Measurements from ENCODE around the gene ABCB8.

GRCh38 chr7:150989456-150989855 lies 38.8 kb upstream of the ABCB8 start:
- TF ChIP-seq EZH2 (IDR thresholded peaks at IDR 0.05; ENCODE audit: insufficient read depth, poor library complexity, severe bottlenecking), result no peak
- TF ChIP-seq EZH2phosphoT487 (IDR thresholded peaks at IDR 0.05; ENCODE audit: insufficient read depth, low read depth), result no peak
